Measurements from ENCODE around the gene EFNA5.

DNA sequence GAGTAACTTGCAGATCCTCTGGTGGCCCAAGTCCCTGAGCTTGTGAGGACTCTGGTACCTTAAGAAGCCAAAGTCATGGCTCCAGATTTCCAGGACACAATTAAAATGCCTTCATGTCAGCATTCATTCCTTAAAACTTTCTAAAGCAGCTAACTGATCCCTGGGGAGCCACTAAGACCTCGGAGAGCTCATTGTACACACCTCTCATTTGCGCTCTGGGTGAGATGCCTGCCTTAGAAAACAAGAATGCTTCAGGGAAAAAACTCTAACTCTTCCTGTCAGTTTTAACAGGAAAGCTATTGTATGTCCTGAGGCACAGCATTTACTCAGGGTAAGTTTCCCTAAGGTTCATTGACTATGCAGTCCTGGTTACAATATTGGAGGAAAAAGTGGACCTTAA lies 285.0 kb downstream of the EFNA5 start:
- TF ChIP-seq, protein P1, sequence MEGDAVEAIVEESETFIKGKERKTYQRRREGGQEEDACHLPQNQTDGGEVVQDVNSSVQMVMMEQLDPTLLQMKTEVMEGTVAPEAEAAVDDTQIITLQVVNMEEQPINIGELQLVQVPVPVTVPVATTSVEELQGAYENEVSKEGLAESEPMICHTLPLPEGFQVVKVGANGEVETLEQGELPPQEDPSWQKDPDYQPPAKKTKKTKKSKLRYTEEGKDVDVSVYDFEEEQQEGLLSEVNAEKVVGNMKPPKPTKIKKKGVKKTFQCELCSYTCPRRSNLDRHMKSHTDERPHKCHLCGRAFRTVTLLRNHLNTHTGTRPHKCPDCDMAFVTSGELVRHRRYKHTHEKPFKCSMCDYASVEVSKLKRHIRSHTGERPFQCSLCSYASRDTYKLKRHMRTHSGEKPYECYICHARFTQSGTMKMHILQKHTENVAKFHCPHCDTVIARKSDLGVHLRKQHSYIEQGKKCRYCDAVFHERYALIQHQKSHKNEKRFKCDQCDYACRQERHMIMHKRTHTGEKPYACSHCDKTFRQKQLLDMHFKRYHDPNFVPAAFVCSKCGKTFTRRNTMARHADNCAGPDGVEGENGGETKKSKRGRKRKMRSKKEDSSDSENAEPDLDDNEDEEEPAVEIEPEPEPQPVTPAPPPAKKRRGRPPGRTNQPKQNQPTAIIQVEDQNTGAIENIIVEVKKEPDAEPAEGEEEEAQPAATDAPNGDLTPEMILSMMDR (tag by site-specific recombination; IDR thresholded peaks at IDR 0.05): no peak
- TF ChIP-seq MYNN (tag by site-specific recombination; IDR thresholded peaks at IDR 0.05; ENCODE audit: borderline replicate concordance) (no peak), ZFP3 (tag by site-specific recombination; IDR thresholded peaks at IDR 0.05; ENCODE audit: low read depth) (no peak)

Measured in HEK293 (cell line).